ENCODE measurements around the gene MT1H. TPM values are rescaled to one million over a fixed set of nuclear protein-coding genes. Genes with fewer than 3 reads are reported as not detected.

The MT1H gene
- total RNA-seq, 2 donors from 2014 or later: not detected

DNA sequence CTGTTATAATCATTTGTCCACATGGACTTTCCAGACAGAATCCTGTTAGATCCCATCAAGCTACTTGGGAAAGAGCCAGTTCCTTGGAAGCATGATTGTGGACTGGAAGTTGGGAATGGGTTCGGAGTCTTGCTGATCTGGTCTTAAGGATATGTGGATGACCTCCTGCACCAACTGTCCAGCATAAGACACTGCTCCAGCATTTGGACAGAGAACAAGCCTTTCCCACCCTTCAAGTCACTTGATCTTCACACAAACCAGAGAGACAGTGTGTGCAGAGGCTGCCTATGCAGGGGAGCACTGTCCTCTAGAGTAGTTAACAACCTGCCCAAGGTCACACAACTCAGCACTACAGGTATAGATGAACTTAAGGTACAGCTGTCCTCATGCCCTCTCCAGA, 23.8 kb upstream of the MT1H start:
- Histone ChIP-seq H3K4me3 (no peak overlapping the region), H3K27me3 (no peaks in the 10 kb centered on the region), H3K4me1 (peaks cover 0 to 10% of the 10 kb centered on the region in 2 donors), H3K36me3 (no peaks in the 10 kb centered on the region), H3K27ac (no peak overlapping the region), H3K9me3 (no peaks in the 10 kb centered on the region)
- no peak for TF ChIP-seq CTCF (IDR thresholded peaks at IDR 0.05)
- no peak for DNase-seq (ENCODE audit: low spot score)

DNA sequence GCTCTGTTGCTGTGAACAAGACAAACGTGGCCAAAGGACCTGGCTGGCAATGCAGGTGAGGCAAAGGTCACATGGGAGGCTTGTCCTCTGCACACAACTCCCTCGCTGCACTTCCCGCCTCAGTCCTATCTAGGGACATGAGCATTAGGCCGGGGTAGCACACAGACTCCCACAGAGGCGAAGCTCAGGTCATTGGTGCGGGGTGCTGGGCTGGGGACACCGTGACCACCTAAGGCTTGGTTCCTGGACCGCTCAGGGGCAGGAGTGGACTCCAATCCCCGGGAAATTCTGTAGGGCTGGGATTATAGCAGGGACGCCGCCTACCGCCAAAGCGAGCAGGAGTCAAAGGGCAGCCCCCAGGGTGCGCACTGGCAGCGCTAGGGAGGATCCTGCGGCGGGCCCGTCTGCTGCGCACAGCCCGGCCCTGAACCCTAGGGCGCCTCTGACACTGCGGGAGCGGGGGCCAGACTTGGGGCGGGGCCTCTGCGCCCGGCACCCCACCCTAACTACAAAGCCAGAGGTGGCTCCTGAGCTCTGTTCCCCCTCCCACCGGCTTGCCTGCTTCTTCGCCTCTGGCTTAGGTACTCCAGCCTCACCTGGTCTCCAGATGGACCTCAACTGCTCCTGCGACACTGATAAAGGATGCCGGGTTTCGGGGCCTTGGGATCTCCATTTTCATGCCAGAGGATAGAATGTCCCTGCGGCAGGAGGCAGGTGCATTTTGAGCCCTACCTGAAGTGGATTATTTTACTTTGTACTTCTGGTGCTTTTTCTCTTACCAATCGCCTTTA, 21.8 kb upstream of the MT1H start:
- H3K27ac ChIP-seq: no peak overlapping the region
- no peaks in the 10 kb centered on the region for H3K27me3 ChIP-seq
- H3K36me3 ChIP-seq: no peaks in the 10 kb centered on the region
- H3K9me3 ChIP-seq: no peaks in the 10 kb centered on the region
- TF ChIP-seq CTCF (IDR thresholded peaks at IDR 0.05): no peak
- no peak for DNase-seq (ENCODE audit: low spot score)
- H3K4me3 ChIP-seq: no peak overlapping the region
- peaks cover 0 to 10% of the 10 kb centered on the region in 2 donors for H3K4me1 ChIP-seq

DNA sequence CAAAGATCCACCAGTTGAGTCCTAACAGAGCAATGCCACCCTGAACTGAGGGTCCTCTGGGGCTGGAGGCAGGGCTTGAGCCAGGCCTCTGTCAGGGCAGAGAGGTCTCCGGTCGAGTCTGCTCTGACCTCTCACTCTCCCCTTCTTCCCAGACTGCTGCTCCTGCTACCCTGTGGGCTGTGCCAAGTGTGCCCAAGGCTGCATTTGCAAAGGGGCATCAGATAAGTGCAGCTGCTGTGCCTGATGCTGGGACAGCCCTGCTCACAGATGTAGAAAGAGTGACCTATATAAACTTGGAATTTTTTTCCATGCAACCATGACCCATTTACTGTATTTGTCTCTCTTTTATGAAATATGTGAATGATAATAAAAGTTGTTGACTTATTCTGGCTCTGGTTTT, 20.3 kb upstream of the MT1H start:
- no peak overlapping the region for H3K27ac ChIP-seq
- no peaks in the 10 kb centered on the region for H3K4me1 ChIP-seq
- H3K36me3 ChIP-seq: no peaks in the 10 kb centered on the region
- H3K4me3 ChIP-seq: no peak overlapping the region
- no peaks in the 10 kb centered on the region for H3K9me3 ChIP-seq
- no peak for DNase-seq (ENCODE audit: low spot score)
- no peak for TF ChIP-seq CTCF (IDR thresholded peaks at IDR 0.05)
- H3K27me3 ChIP-seq: no peaks in the 10 kb centered on the region

GRCh38 chr16:56649820-56650219, 19.8 kb upstream of the MT1H start:
- no peaks in the 10 kb centered on the region for H3K27me3 ChIP-seq

DNA sequence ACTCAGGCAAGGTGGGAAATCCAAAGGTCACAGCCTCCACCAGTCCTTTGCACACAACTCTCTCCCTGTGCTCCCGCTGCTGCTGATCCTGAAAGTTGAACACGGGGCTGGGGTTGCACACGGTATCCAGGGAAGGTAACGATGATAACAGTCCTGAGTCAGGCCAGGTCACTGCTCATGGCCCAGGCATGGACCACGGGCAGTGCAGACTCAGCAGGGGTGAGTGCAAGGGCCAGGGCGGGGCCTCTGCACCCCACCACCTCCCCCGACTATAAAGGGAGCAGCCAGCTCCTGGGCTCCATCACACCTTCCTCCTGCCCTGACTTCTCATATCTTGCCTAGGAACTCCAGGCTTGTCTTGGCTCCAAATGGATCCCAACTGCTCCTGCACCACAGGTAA, 18.0 kb upstream of the MT1H start, which contains the start of gene MT1B:
Gene MT1B (plus strand): TSS at position 301 of the 400 bp plus-strand sequence. CDS start 68 bp downstream, at position 369.
- Histone ChIP-seq H3K27ac (no peak within 1 kb of the TSS), H3K27me3 (no peaks in the 10 kb centered on the region), H3K4me3 (no peak within 1 kb of the TSS), H3K4me1 (no peaks in the 10 kb centered on the region), H3K9me3 (no peaks in the 10 kb centered on the region), H3K36me3 (no peaks in the 10 kb centered on the region)
- TF ChIP-seq CTCF (IDR thresholded peaks at IDR 0.05): no peak
- no peak for DNase-seq (ENCODE audit: low spot score)

More at GRCh38 chr16:56649820-56650219, 19.8 kb upstream of the MT1H start:
- no peaks in the 10 kb centered on the region for H3K36me3 ChIP-seq
- no peak for TF ChIP-seq CTCF (IDR thresholded peaks at IDR 0.05)
- H3K4me3 ChIP-seq: no peak overlapping the region
- H3K4me1 ChIP-seq: no peaks in the 10 kb centered on the region
- DNase-seq (ENCODE audit: low spot score): no peak
- H3K27ac ChIP-seq: no peak overlapping the region
- no peaks in the 10 kb centered on the region for H3K9me3 ChIP-seq

Data from right atrium auricular region (tissue), 2 donors.